H1 (cell line): ENCODE data around the gene PLBD2. TPM values are rescaled to one million over a fixed set of nuclear protein-coding genes. Genes with fewer than 3 reads are reported as not detected.

Experiments used
- CBX8 ChIP-seq: fragments of 300-800, 300-1000 bp; sonication (generic); IDR thresholded peaks from 2 replicates; pipeline ENCODE4 v1.7.1; 2016; ENCODE audit warnings: low read depth, low read length, borderline replicate concordance
- CREB1 ChIP-seq: IDR thresholded peaks from 2 replicates; pipeline ENCODE4 v1.6.1; 2012; ENCODE audit warnings: inconsistent platforms
- NANOG ChIP-seq: IDR thresholded peaks from 2 replicates; pipeline ENCODE4 v1.6.1; 2011; ENCODE audit warnings: low read length, low read depth, mild to moderate bottlenecking, inconsistent platforms; ENCODE audit not compliant: insufficient read depth, poor library complexity, severe bottlenecking
- RXRA ChIP-seq: IDR thresholded peaks from 2 replicates; pipeline ENCODE4 v1.6.1; 2011; ENCODE audit warnings: low read depth, mild to moderate bottlenecking, low read length, moderate library complexity; ENCODE audit not compliant: insufficient read depth
- SP2 ChIP-seq: IDR thresholded peaks from 2 replicates; pipeline ENCODE4 v1.6.1; 2012; ENCODE audit warnings: mild to moderate bottlenecking, low read length, inconsistent platforms
- polyA plus RNA-seq, 7 experiments: library from polyadenylated mRNA; depleted of rRNA in 3 of 7; stranded (reverse) in 5 of 7; unstranded in 2 of 7; fragments of >200 nt in 5 of 7; fragments of 200-250 nt in 2 of 7; gene quantifications; 1 replicate in 5 of 7; 2 replicates in 1 of 7; 4 replicates in 1 of 7; pipeline versions ENCODE4 v1.2.1 to v1.2.3, GENCODE V29; 2011 to 2013; ENCODE audit warnings: missing spikeins in 2 of 7, mixed read lengths in 2 of 7
- total RNA-seq: library from RNA; stranded (reverse); fragmentation: NEBNext Ultra II Directional; extraction: Animal tissue kit (Norgen Biotek cat#: 25700); gene quantifications from 2 replicates; pipeline ENCODE4 v1.2.1, GENCODE V29; 2021

Gene PLBD2
- total and polyA plus RNA-seq, 2 of the 8 experiments (the other 6 are each of a cell fraction or from before 2014, with no cell fraction given) = 16.8 to 33.5 TPM

DNA sequence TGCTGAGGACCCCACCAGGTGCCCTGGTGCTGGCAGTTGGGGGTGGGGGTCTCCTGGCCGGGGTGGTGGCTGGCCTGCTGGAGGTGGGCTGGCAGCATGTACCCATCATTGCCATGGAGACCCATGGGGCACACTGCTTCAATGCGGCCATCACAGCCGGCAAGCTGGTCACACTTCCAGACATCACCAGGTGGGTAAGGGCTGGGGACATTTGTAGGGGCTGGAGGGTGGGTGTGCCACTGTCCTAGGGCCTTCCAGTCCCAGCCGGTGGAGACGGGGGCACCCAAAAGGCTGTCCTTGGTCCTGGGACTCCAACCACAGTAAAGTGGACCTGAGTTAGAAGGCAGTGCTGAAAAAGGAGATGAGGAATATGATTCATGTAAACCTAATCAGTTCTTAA is 77.0 kb downstream of the PLBD2 start (continued):
- TF ChIP-seq CREB1 (no peak), SP2 (no peak), NANOG (no peak), RXRA (no peak), CBX8 (no peak)
